Stomach (tissue), 9 donors: ENCODE measurements around the gene CHRNG. TPM values are rescaled to one million over a fixed set of nuclear protein-coding genes. Genes with fewer than 3 reads are reported as not detected.

ENCODE experiments used
- DNase-seq, 2 donors: peaks; one replicate each; pipeline versions ENCODE4 v3.0.0 to v3.0.0-alpha.2; 2013 to 2019
- H3K27ac ChIP-seq, 5 donors: fragments of 200-600 bp in 4 of 5; sonication (generic) in 4 of 5; one replicate each; pipeline ENCODE4 v1.5.1; 2013 to 2019; ENCODE audit warnings: mild to moderate bottlenecking in 1 of 5, moderate library complexity in 1 of 5
- H3K27me3 ChIP-seq, 3 donors: fragments of 200-600 bp; sonication (generic); one replicate each; pipeline ENCODE4 v1.5.1; 2017 to 2019; ENCODE audit warnings: mixed run types in 1 of 3
- H3K36me3 ChIP-seq, 4 donors: fragments of 200-600 bp; sonication (generic); 1 replicate in 3 of 4; 2 replicates in 1 of 4; pipeline ENCODE4 v1.5.1; 2016 to 2019
- H3K4me1 ChIP-seq, 4 donors: fragments of 200-600 bp; sonication (generic); one replicate each; pipeline ENCODE4 v1.5.1; 2016 to 2019
- H3K4me3 ChIP-seq, 4 donors: fragments of 200-600 bp; sonication (generic) in 3 of 4; one replicate each; pipeline ENCODE4 v1.5.1; 2016 to 2019; ENCODE audit warnings: mild to moderate bottlenecking in 1 of 4
- H3K9me3 ChIP-seq, 4 donors: fragments of 200-600 bp; sonication (generic); one replicate each; pipeline ENCODE4 v1.5.1; 2016 to 2019
- EP300 ChIP-seq: sonication (generic); formaldehyde crosslinking; IDR thresholded peaks from one replicate; pipeline ENCODE4 v1.6.1; 2017; ENCODE audit warnings: antibody characterized with exemption
- POLR2A ChIP-seq, 4 donors: fragments of 450-650 bp; IDR thresholded peaks; one replicate each; pipeline ENCODE4 v1.6.1; 2016; ENCODE audit warnings: antibody characterized with exemption in 4 of 4, control low read depth in 2 of 4, mild to moderate bottlenecking in 1 of 4, moderate library complexity in 1 of 4
- POLR2AphosphoS5 ChIP-seq, 3 donors: sonication (generic); formaldehyde crosslinking; IDR thresholded peaks; one replicate each; pipeline ENCODE4 v1.6.1; 2016; ENCODE audit warnings: antibody characterized with exemption in 3 of 3
- WGBS, 5 donors: extraction: QIAGEN DNeasy Blood & Tissue Kit in 3 of 5; methylation state at CpG; one replicate each; pipeline versions ENCODE4 v1.1.5 to v1.1.7; 2013 to 2018; 5-methylcytosine and 5-hydroxymethylcytosine counted together
- intact Hi-C: fragments of 100-400 bp; cut with DNase I; formaldehyde crosslinking; loops from one replicate; pipeline ENCODE4 v1.15.1; 2023; ENCODE audit warnings: low total_unique reads
- polyA plus RNA-seq, 3 donors: library from polyadenylated mRNA; stranded (reverse); fragments of 200-250 nt; gene quantifications; one replicate each; pipeline ENCODE4 v1.2.3, GENCODE V29; 2013
- total RNA-seq, 5 donors: library from RNA; depleted of rRNA; stranded (reverse); fragments of >200 nt; gene quantifications; one replicate each; pipeline versions ENCODE4 v1.1.0 to v1.2.3, GENCODE V29; 2014 to 2016
- TF ChIP-seq, protein P1 (sequence below), 7 experiments: fragments of 450-650 bp in 4 of 7; fragments of 200-600 bp in 3 of 7; sonication (generic) in 3 of 7; IDR thresholded peaks; one replicate each; pipeline ENCODE4 v1.5.1; 2016 to 2019; ENCODE audit warnings: antibody characterized with exemption in 7 of 7, control low read depth in 2 of 7, mild to moderate bottlenecking in 1 of 7
- donor health status: healthy with polysubstance abuse.
- donor health status: Bipolar disorder and iron deficiency.
- donor health status: healthy.

CHRNG gene
- total and polyA plus RNA-seq, 8 donors = not detected

DNA sequence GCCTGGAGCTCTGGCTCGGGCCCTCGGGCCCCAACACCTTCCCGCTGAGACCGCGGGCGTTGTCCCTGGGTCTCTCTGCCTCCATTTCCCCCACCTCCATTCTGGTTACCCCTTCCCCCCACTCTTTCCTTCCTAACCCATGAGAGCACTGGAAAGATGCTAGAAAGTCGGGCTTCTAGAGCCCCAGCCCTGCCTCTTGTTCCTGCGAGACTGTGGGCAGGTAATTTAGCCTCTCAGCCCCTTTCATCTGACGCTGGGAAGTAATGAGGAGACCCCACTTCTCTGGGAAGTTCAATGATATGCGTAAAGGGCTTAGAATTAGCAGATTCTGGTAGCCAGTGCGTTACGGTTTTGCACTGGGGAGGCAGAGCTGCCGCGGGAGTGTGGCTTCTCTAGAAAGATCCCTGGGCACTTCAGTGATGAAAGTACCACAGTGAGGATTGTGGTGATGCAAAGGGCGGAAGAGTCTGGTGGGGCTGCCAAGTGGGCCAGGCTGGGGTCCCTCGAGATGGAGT, 35.6 kb upstream of the CHRNG start:
- 20 to 37% (median 25%) methylated on average over 15 to 16 of the region's 16 CpGs for WGBS, 5 donors
- intact Hi-C loops = no loop called here
- Histone ChIP-seq H3K27me3 (peaks cover 0 to 61% (median 30%) of the 10 kb centered on the region in 3 donors), H3K4me3 (peak overlapping the region; percentile 49 to 61 (median 52)), H3K36me3 (no peaks in the 10 kb centered on the region), H3K4me1 (peaks cover 9 to 28% (median 24%) of the 10 kb centered on the region in 4 donors), H3K9me3 (no peaks in the 10 kb centered on the region), H3K27ac (peak overlapping the region in 1 of 5 donors; percentile 75)
- DNase-seq = no peak
- TF ChIP-seq, protein P1, sequence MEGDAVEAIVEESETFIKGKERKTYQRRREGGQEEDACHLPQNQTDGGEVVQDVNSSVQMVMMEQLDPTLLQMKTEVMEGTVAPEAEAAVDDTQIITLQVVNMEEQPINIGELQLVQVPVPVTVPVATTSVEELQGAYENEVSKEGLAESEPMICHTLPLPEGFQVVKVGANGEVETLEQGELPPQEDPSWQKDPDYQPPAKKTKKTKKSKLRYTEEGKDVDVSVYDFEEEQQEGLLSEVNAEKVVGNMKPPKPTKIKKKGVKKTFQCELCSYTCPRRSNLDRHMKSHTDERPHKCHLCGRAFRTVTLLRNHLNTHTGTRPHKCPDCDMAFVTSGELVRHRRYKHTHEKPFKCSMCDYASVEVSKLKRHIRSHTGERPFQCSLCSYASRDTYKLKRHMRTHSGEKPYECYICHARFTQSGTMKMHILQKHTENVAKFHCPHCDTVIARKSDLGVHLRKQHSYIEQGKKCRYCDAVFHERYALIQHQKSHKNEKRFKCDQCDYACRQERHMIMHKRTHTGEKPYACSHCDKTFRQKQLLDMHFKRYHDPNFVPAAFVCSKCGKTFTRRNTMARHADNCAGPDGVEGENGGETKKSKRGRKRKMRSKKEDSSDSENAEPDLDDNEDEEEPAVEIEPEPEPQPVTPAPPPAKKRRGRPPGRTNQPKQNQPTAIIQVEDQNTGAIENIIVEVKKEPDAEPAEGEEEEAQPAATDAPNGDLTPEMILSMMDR (IDR thresholded peaks at IDR 0.05) = no peak
- TF ChIP-seq POLR2A (IDR thresholded peaks at IDR 0.05) (no peak), EP300 (no peak), POLR2AphosphoS5 (IDR thresholded peaks at IDR 0.05) (no peak)

DNA sequence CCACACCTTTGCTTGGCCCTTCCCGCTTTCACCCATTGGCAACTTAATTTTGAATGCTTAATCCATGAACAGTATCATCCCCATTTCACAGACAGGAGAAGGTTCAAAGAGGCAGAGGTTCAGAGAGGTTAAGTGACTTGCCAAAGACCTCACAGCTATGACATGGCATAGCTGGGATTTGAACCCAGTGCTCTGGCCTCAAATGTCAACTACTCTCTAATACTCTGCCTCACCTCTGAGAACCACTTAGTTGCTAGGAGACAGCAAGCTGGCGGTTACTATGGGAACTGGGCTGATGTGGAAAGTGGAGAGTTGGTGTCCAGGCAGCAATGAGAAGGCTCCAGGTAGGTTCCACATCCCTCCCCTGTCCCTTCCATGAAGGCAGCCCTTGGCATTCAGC, 35.1 kb upstream of the CHRNG start:
- intact Hi-C loops = no loop called here
- Histone ChIP-seq H3K9me3 (no peaks in the 10 kb centered on the region), H3K27me3 (peaks cover 0 to 61% (median 30%) of the 10 kb centered on the region in 3 donors), H3K36me3 (no peaks in the 10 kb centered on the region), H3K4me1 (peaks cover 9 to 28% (median 24%) of the 10 kb centered on the region in 4 donors), H3K27ac (no peak overlapping the region), H3K4me3 (no peak overlapping the region)
- TF ChIP-seq, protein P1 (IDR thresholded peaks at IDR 0.05) = no peak
- TF ChIP-seq POLR2AphosphoS5 (IDR thresholded peaks at IDR 0.05) (no peak), EP300 (no peak), POLR2A (IDR thresholded peaks at IDR 0.05) (no peak)
- 73 to 91% (median 77%) methylated on average over 2 of the region's 2 CpGs for WGBS, 5 donors
- DNase-seq = peak in 1 of 2 donors; percentile 49

DNA sequence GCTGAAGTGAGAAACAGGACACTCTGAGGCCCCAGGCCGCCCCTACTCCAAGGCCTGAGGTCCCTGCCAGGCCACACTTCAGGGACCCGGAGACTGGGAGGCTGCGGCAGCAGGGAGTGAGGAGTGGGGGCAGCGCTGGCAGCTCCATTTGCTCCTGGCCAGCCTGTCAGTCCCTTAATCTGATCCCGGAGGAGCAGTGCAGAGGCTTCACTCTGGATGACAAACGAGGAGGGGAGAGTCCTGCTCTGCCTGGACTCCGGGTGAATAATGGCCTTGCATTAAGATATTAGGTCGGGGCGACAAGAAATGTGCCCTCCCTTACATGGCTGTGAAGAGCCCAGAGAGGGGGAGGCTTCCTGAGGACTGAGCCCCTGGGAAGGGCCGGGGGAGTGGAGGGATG, 33.6 kb upstream of the CHRNG start:
- Histone ChIP-seq H3K27ac (no peak overlapping the region), H3K9me3 (no peaks in the 10 kb centered on the region), H3K4me3 (no peak overlapping the region), H3K36me3 (no peaks in the 10 kb centered on the region), H3K27me3 (peaks cover 0 to 61% (median 30%) of the 10 kb centered on the region in 3 donors), H3K4me1 (peaks cover 9 to 28% (median 24%) of the 10 kb centered on the region in 4 donors)
- WGBS, 5 donors = 43 to 58% (median 50%) methylated on average over 4 to 10 of the region's 10 CpGs
- no peak for TF ChIP-seq EP300
- no peak for TF ChIP-seq POLR2A (IDR thresholded peaks at IDR 0.05)
- no peak for TF ChIP-seq POLR2AphosphoS5 (IDR thresholded peaks at IDR 0.05)
- TF ChIP-seq, protein P1 (IDR thresholded peaks at IDR 0.05) = no peak
- no peak for DNase-seq
- intact Hi-C loops = no loop called here

DNA sequence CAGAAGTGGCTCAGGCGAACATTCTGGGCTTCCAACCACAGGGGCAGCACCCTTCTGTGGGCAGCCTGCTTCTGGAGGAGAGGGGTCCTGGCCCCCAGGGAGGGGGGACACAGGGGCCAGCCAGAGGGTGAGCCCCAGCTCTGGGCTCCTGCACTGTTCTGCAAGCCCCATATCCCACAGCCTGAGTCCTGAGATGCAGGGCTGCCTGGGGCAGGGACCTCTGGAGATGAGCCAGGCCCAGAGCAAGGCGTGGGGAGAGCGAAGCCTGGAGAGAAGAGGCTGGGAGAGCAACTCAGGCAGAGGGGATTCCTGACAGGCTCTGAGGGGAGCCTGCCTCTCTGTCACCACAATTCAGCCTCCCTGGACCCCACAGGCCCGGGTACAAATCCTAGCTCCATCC, 32.8 kb upstream of the CHRNG start:
- H3K9me3 ChIP-seq = no peaks in the 10 kb centered on the region
- WGBS, 5 donors = 53 to 72% (median 59%) methylated on average over 4 of the region's 4 CpGs
- H3K27ac ChIP-seq = no peak overlapping the region
- H3K4me3 ChIP-seq = no peak overlapping the region
- DNase-seq = no peak
- peaks cover 0 to 68% (median 30%) of the 10 kb centered on the region in 3 donors for H3K27me3 ChIP-seq
- TF ChIP-seq EP300 (no peak), POLR2AphosphoS5 (IDR thresholded peaks at IDR 0.05) (no peak), POLR2A (IDR thresholded peaks at IDR 0.05) (no peak)
- TF ChIP-seq, protein P1 (IDR thresholded peaks at IDR 0.05) = no peak
- intact Hi-C loops = no loop called here
- peaks cover 9 to 24% (median 21%) of the 10 kb centered on the region in 4 donors for H3K4me1 ChIP-seq
- H3K36me3 ChIP-seq = no peaks in the 10 kb centered on the region
